SHP77 treated with DMSO at 0.1 percent for 48 hours (cell line): ENCODE measurements around the gene DCAKD.
A peak's percentile ranks its signal among the peaks of the same experiment; 100 is the strongest.

Experiments used
- DNase-seq: peaks from one replicate; lab custom pipeline; 2025; lab: John Stamatoyannopoulos, UW

Gene DCAKD

GRCh38 chr17:45051060-45051719 is at the start of gene DCAKD:
Gene DCAKD (minus strand): TSS chr17:45051632. CDS start chr17:45034885, 16,747 bp downstream.
- peak; percentile 74 for DNase-seq

- DNase-seq: peak; percentile 60
Observed at GRCh38 chr17:45098869-45099616, 47.6 kb upstream of the DCAKD start.

GRCh38 chr17:45098081-45098868 is 46.8 kb upstream of the DCAKD start:
- DNase-seq: no peak

GRCh38 chr17:45096926-45097325 is 45.5 kb upstream of the DCAKD start:
- DNase-seq: no peak

GRCh38 chr17:45096141-45096540 is 44.7 kb upstream of the DCAKD start:
- DNase-seq: no peak

GRCh38 chr17:45093444-45094110 is 42.1 kb upstream of the DCAKD start:
- DNase-seq: no peak

- DNase-seq: no peak
Observed at GRCh38 chr17:45092911-45093430, 41.5 kb upstream of the DCAKD start.

GRCh38 chr17:45091778-45092425 is 40.5 kb upstream of the DCAKD start:
- no peak for DNase-seq

GRCh38 chr17:45090711-45091110 is 39.3 kb upstream of the DCAKD start:
- DNase-seq: no peak

- DNase-seq: no peak
Observed at GRCh38 chr17:45088741-45089140, 37.3 kb upstream of the DCAKD start.

- DNase-seq: no peak
Observed at GRCh38 chr17:45087978-45088377, 36.5 kb upstream of the DCAKD start.

GRCh38 chr17:45087504-45087975 is 36.1 kb upstream of the DCAKD start:
- DNase-seq: no peak

GRCh38 chr17:45086865-45087503 is 35.6 kb upstream of the DCAKD start:
- no peak for DNase-seq

GRCh38 chr17:45086391-45086790 is 35.0 kb upstream of the DCAKD start:
- no peak for DNase-seq

GRCh38 chr17:45081047-45081703 is 29.7 kb upstream of the DCAKD start:
- DNase-seq: no peak

GRCh38 chr17:45077643-45078042 is 26.2 kb upstream of the DCAKD start:
- DNase-seq: no peak

- DNase-seq: no peak
Observed at GRCh38 chr17:45073414-45074070, 22.1 kb upstream of the DCAKD start.

- no peak for DNase-seq
Observed at GRCh38 chr17:45070809-45071208, 19.4 kb upstream of the DCAKD start.

- no peak for DNase-seq
Observed at GRCh38 chr17:45070001-45070400, 18.6 kb upstream of the DCAKD start.

- DNase-seq: no peak
Observed at GRCh38 chr17:45067637-45068036, 16.2 kb upstream of the DCAKD start.
